ENCODE results near the gene PLA2G6.
A peak's percentile ranks its signal among the peaks of the same experiment; 100 is the strongest.
"Not testable (repeated sequence)": the region's sequence is repeated elsewhere in the genome, so short reads cannot be mapped to it uniquely, and the experiment has no call there.

The PLA2G6 gene

GRCh38 chr22:38163844-38164550 lies 17.6 kb downstream of the PLA2G6 start:
- no peak overlapping the region for H4K8ac ChIP-seq (ENCODE audit: low read depth, low read length)
- H3K27ac ChIP-seq (replicated peaks; ENCODE audit: low read length) = no peak overlapping the region
- WGBS, 2 donors (ENCODE audit: extremely low coverage in 2 of 2, insufficient read length in 2 of 2, insufficient replicate concordance in 1 of 2) = no CpG with 5 or more reads among the region's 13 CpGs
- peaks cover 0 to 4% of the 10 kb centered on the region in 2 donors for H3K4me1 ChIP-seq (ENCODE audit: control insufficient read depth in 2 of 2, insufficient read depth in 1 of 2, low read depth in 1 of 2, low read length in 2 of 2)
- H2AFZ ChIP-seq (ENCODE audit: low read length) = no peak overlapping the region
- H2BK15ac ChIP-seq (ENCODE audit: low read length) = no peak overlapping the region
- peaks cover 3 to 7% of the 10 kb centered on the region in 2 donors for H3K36me3 ChIP-seq (replicated peaks in 1 of 2; ENCODE audit: control insufficient read depth in 2 of 2, insufficient read depth in 2 of 2, low read length in 2 of 2)
- no peaks in the 10 kb centered on the region for H3K27me3 ChIP-seq (ENCODE audit: control insufficient read depth in 3 of 3, insufficient read depth in 3 of 3, low read depth in 1 of 3, low read length in 3 of 3)
- H3K18ac ChIP-seq (ENCODE audit: low read length) = no peak overlapping the region
- no peak overlapping the region for H3K4me3 ChIP-seq (ENCODE audit: low read length in 2 of 2)
- H2AK5ac ChIP-seq (ENCODE audit: low read depth, low read length) = no peak overlapping the region
- no peak overlapping the region for H3K4me2 ChIP-seq (ENCODE audit: insufficient read depth, low read length, poor library complexity, severe bottlenecking)
- no peak overlapping the region for H4K91ac ChIP-seq (ENCODE audit: low read depth, low read length, poor library complexity)
- no peak overlapping the region for H2BK12ac ChIP-seq (ENCODE audit: low read length)
- peaks cover 3% of the 10 kb centered on the region for H3K79me1 ChIP-seq (ENCODE audit: low read depth, low read length)
- DNase-seq (ENCODE audit: low spot score) = no peak
- H3K14ac ChIP-seq (ENCODE audit: low read length) = no peak overlapping the region
- no peak overlapping the region for H2BK5ac ChIP-seq (ENCODE audit: low read length)
- H3K4ac ChIP-seq (ENCODE audit: low read length) = no peak overlapping the region
- H3K9me3 ChIP-seq (replicated peaks in 1 of 2; ENCODE audit: control insufficient read depth in 2 of 2, insufficient read depth in 1 of 2, low read depth in 1 of 2, low read length in 2 of 2) = no peaks in the 10 kb centered on the region
- no peak overlapping the region for H3K9ac ChIP-seq (ENCODE audit: low read depth, low read length, poor library complexity)
- no peak overlapping the region for H2BK120ac ChIP-seq (ENCODE audit: low read depth, low read length)
- H3K23ac ChIP-seq (ENCODE audit: low read depth, low read length, poor library complexity) = no peak overlapping the region

DNA sequence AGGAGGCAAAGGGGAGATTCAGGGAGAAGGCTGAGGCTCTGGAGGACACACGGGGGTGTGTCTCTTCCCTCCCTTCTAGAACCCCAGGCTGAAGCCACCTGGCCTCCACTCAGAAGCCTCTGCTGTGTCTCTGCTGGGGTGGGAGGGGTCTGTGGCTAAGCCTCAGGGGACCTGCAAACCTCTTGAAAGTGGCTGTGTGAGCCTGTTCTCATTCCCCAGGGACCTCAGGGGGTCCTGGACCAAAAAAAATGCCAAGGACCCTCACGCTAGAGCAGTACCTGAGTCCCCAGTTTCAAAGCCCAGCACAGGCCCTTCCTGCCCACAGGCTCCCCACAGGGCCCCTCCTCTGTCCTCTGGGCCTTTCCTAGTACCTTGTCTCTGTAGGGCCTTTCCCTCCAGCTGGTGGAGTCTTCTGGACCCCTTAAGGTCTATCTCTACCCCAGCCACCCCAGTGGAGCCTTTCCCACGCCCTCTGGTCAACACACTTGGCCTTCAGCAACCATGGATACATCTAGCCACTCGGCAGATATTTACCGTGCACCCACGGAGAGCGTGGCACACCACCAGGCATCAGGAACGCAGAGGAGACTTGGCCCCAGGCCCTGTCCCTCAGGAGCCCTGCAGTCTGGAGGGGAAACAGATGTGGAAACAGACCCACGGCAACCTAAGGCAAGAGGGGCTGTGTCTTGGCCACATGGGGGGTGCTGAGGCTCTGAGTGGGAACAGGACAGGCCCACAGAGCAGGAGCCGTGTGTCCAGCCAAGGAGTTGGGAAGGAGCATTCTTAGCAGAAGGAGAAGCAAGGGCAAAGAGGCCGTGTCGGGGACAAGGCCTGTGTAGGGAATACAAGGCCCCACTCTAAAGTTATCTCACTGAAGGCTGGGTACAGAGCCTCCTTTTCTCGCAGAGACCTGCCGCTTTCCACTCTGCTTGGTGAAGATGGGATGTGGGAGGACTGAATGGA lies 18.5 kb downstream of the PLA2G6 start:
- H4K91ac ChIP-seq (ENCODE audit: low read depth, low read length, poor library complexity) = no peak overlapping the region
- no peak overlapping the region for H3K14ac ChIP-seq (ENCODE audit: low read length)
- no peak overlapping the region for H2BK5ac ChIP-seq (ENCODE audit: low read length)
- peaks cover 3% of the 10 kb centered on the region for H3K79me1 ChIP-seq (ENCODE audit: low read depth, low read length)
- H2BK120ac ChIP-seq (ENCODE audit: low read depth, low read length) = no peak overlapping the region
- no peak overlapping the region for H3K27ac ChIP-seq (replicated peaks; ENCODE audit: low read length)
- H3K23ac ChIP-seq (ENCODE audit: low read depth, low read length, poor library complexity) = no peak overlapping the region
- H2AFZ ChIP-seq (ENCODE audit: low read length) = no peak overlapping the region
- no peak overlapping the region for H4K8ac ChIP-seq (ENCODE audit: low read depth, low read length)
- no peaks in the 10 kb centered on the region for H3K27me3 ChIP-seq (ENCODE audit: control insufficient read depth in 3 of 3, insufficient read depth in 3 of 3, low read depth in 1 of 3, low read length in 3 of 3)
- no peak overlapping the region for H2BK15ac ChIP-seq (ENCODE audit: low read length)
- H3K18ac ChIP-seq (ENCODE audit: low read length) = peak overlapping the region; percentile 11
- WGBS, 2 donors (ENCODE audit: extremely low coverage in 2 of 2, insufficient read length in 2 of 2, insufficient replicate concordance in 1 of 2) = no CpG with 5 or more reads among the region's 14 CpGs
- H3K4ac ChIP-seq (ENCODE audit: low read length) = no peak overlapping the region
- peak overlapping the region; percentile 36 for H2AK5ac ChIP-seq (ENCODE audit: low read depth, low read length)
- H3K9ac ChIP-seq (ENCODE audit: low read depth, low read length, poor library complexity) = no peak overlapping the region
- no peak for DNase-seq (ENCODE audit: low spot score)
- H3K4me3 ChIP-seq (ENCODE audit: low read length in 2 of 2) = peak overlapping the region in 1 of 2 donors; percentile 27
- peaks cover 0 to 4% of the 10 kb centered on the region in 2 donors for H3K4me1 ChIP-seq (ENCODE audit: control insufficient read depth in 2 of 2, insufficient read depth in 1 of 2, low read depth in 1 of 2, low read length in 2 of 2)
- no peaks in the 10 kb centered on the region for H3K9me3 ChIP-seq (replicated peaks in 1 of 2; ENCODE audit: control insufficient read depth in 2 of 2, insufficient read depth in 1 of 2, low read depth in 1 of 2, low read length in 2 of 2)
- no peak overlapping the region for H2BK12ac ChIP-seq (ENCODE audit: low read length)
- no peak overlapping the region for H3K4me2 ChIP-seq (ENCODE audit: insufficient read depth, low read length, poor library complexity, severe bottlenecking)
- peaks cover 3 to 7% of the 10 kb centered on the region in 2 donors for H3K36me3 ChIP-seq (replicated peaks in 1 of 2; ENCODE audit: control insufficient read depth in 2 of 2, insufficient read depth in 2 of 2, low read length in 2 of 2)

DNA sequence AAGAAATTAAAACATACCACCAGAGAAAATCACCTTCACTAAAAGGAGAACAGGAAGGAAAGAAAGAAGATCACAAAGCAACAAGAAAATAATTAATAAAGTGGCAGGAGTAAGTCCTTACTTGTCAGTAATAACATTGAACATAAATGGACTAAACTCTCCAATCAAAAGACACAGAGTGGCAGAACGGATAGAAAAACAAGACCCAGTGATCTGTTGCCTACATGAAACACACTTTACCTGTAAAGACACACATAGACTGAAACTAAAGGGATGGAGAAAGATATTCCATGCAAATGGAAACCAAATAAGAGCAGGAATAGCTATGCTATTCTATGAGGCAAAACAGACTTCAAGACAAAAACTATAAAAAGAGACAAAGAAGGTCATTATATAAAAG lies 25.9 kb downstream of the PLA2G6 start:
- Histone ChIP-seq H3K9me3 (replicated peaks in 1 of 2; ENCODE audit: control insufficient read depth in 2 of 2, insufficient read depth in 1 of 2, low read depth in 1 of 2, low read length in 2 of 2) (peaks cover 0 to 4% of the 10 kb centered on the region in 2 donors), H2AK5ac (ENCODE audit: low read depth, low read length) (no peak overlapping the region), H3K9ac (ENCODE audit: low read depth, low read length, poor library complexity) (no peak overlapping the region), H3K27me3 (ENCODE audit: control insufficient read depth in 3 of 3, insufficient read depth in 3 of 3, low read depth in 1 of 3, low read length in 3 of 3) (no peaks in the 10 kb centered on the region), H3K79me1 (ENCODE audit: low read depth, low read length) (peaks cover 2% of the 10 kb centered on the region), H4K91ac (ENCODE audit: low read depth, low read length, poor library complexity) (no peak overlapping the region), H2BK5ac (ENCODE audit: low read length) (no peak overlapping the region), H3K18ac (ENCODE audit: low read length) (no peak overlapping the region), H3K4me2 (ENCODE audit: insufficient read depth, low read length, poor library complexity, severe bottlenecking) (no peak overlapping the region), H3K23ac (ENCODE audit: low read depth, low read length, poor library complexity) (no peak overlapping the region), H2BK15ac (ENCODE audit: low read length) (no peak overlapping the region), H3K4ac (ENCODE audit: low read length) (no peak overlapping the region), H3K14ac (ENCODE audit: low read length) (no peak overlapping the region), H2BK120ac (ENCODE audit: low read depth, low read length) (no peak overlapping the region), H4K8ac (ENCODE audit: low read depth, low read length) (no peak overlapping the region), H2BK12ac (ENCODE audit: low read length) (no peak overlapping the region), H3K4me3 (ENCODE audit: low read length in 2 of 2) (no peak overlapping the region), H3K27ac (replicated peaks; ENCODE audit: low read length) (no peak overlapping the region), H3K4me1 (ENCODE audit: control insufficient read depth in 2 of 2, insufficient read depth in 1 of 2, low read depth in 1 of 2, low read length in 2 of 2) (peaks cover 0 to 7% of the 10 kb centered on the region in 2 donors), H3K36me3 (replicated peaks in 1 of 2; ENCODE audit: control insufficient read depth in 2 of 2, insufficient read depth in 2 of 2, low read length in 2 of 2) (no peaks in the 10 kb centered on the region), H2AFZ (ENCODE audit: low read length) (no peak overlapping the region)
- WGBS, 2 donors (ENCODE audit: extremely low coverage in 2 of 2, insufficient read length in 2 of 2, insufficient replicate concordance in 1 of 2) = no CpG with 5 or more reads among the region's 1 CpG
- DNase-seq (ENCODE audit: low spot score) = no peak

- not testable (repeated sequence) for H3K4me1 ChIP-seq (ENCODE audit: control insufficient read depth in 2 of 2, insufficient read depth in 1 of 2, low read depth in 1 of 2, low read length in 2 of 2); H3K4me2 ChIP-seq (ENCODE audit: insufficient read depth, low read length, poor library complexity, severe bottlenecking); H3K27ac ChIP-seq (replicated peaks; ENCODE audit: low read length); DNase-seq (ENCODE audit: low spot score); H2BK5ac ChIP-seq (ENCODE audit: low read length); H4K91ac ChIP-seq (ENCODE audit: low read depth, low read length, poor library complexity); H3K4me3 ChIP-seq (ENCODE audit: low read length in 2 of 2); H3K36me3 ChIP-seq (replicated peaks in 1 of 2; ENCODE audit: control insufficient read depth in 2 of 2, insufficient read depth in 2 of 2, low read length in 2 of 2); H3K9ac ChIP-seq (ENCODE audit: low read depth, low read length, poor library complexity); H3K27me3 ChIP-seq (ENCODE audit: control insufficient read depth in 3 of 3, insufficient read depth in 3 of 3, low read depth in 1 of 3, low read length in 3 of 3); H3K18ac ChIP-seq (ENCODE audit: low read length); H3K9me3 ChIP-seq (replicated peaks in 1 of 2; ENCODE audit: control insufficient read depth in 2 of 2, insufficient read depth in 1 of 2, low read depth in 1 of 2, low read length in 2 of 2); H3K14ac ChIP-seq (ENCODE audit: low read length); H2BK12ac ChIP-seq (ENCODE audit: low read length); H2AK5ac ChIP-seq (ENCODE audit: low read depth, low read length); H3K79me1 ChIP-seq (ENCODE audit: low read depth, low read length); H3K23ac ChIP-seq (ENCODE audit: low read depth, low read length, poor library complexity); H2BK120ac ChIP-seq (ENCODE audit: low read depth, low read length); H2BK15ac ChIP-seq (ENCODE audit: low read length); H3K4ac ChIP-seq (ENCODE audit: low read length); H2AFZ ChIP-seq (ENCODE audit: low read length); H4K8ac ChIP-seq (ENCODE audit: low read depth, low read length)
- no CpG with 5 or more reads among the region's 1 CpG for WGBS, 2 donors (ENCODE audit: extremely low coverage in 2 of 2, insufficient read length in 2 of 2, insufficient replicate concordance in 1 of 2)
Observed at GRCh38 chr22:38154563-38154915, 27.1 kb downstream of the PLA2G6 start.

Data from neuronal stem cell (in vitro differentiated cells).